HCT116 (cell line): ENCODE data around the gene NAT9. TPM values are rescaled to one million over a fixed set of nuclear protein-coding genes. Genes with fewer than 3 reads are reported as not detected.

Experiments
- ATAC-seq: fragments of 200-7000 bp; cut with Tn5 transposase; 2 replicates; pipeline ENCODE4 v1.9.1; 2020; ENCODE audit warnings: mild to moderate bottlenecking, moderate library complexity
- BruUV-seq: library from RNA; stranded (reverse); fragments of 400-500 nt; replicated peaks from 2 replicates; lab custom pipeline; 2021; lab: Mats Ljungman, UMichigan
- CTCF ChIA-PET: fragments of 300-600 bp; sonication (Branson Sonifier 250); formaldehyde crosslinking; loops from one replicate; lab custom pipeline; 2021; ENCODE audit warnings: antibody characterized with exemption; lab: Charles Lee
- POLR2A ChIA-PET: fragments of 300-600, 350-600 bp; sonication (Branson Sonifier 250); formaldehyde crosslinking; loops from one replicate; lab custom pipeline; 2021; ENCODE audit warnings: antibody characterized with exemption; lab: Charles Lee
- RAD21 ChIA-PET, 2 experiments: fragments of 300-600 bp; sonication (Branson Sonifier 250); formaldehyde crosslinking; loops; one replicate each; lab custom pipeline; 2023; ENCODE audit warnings: low total read pairs in 2 of 2; ENCODE audit not compliant: uncharacterized antibody in 2 of 2, unreplicated experiment in 2 of 2, low non-redundant PET in 1 of 2; lab: Charles Lee
- DNase-seq: peaks from one replicate; pipeline ENCODE4 v3.0.0-alpha.2; 2010; ENCODE audit warnings: low read depth, low spot score
- H2AFZ ChIP-seq: fragments of 200-600 bp; shearing (Covaris generic), sonication (generic); 2 replicates; pipeline ENCODE4 v1.6.1; 2017; ENCODE audit warnings: low read depth, mixed run types, mixed read lengths, antibody characterized with exemption, low read length; ENCODE audit not compliant: poor library complexity, severe bottlenecking
- H3K27ac ChIP-seq: 2 replicates; pipeline ENCODE4 v1.5.1; 2012; ENCODE audit warnings: low read depth, low read length
- H3K27me3 ChIP-seq: fragments of 200-600 bp; sonication (generic); 2 replicates; pipeline ENCODE4 v1.6.1; 2016; ENCODE audit warnings: mixed run types, low read length, mixed read lengths; ENCODE audit not compliant: insufficient read depth
- H3K36me3 ChIP-seq, 2 experiments: fragments of 200-500 bp in 1 of 2; fragments of 200-600 bp in 1 of 2; sonication (Bioruptor generic) in 1 of 2; sonication (generic) in 1 of 2; 2 replicates each; pipeline versions ENCODE4 v1.5.1 to v1.6.1; 2014 to 2016; ENCODE audit warnings: low read length in 2 of 2, inconsistent platforms in 1 of 2, mixed read lengths in 1 of 2, mixed run types in 1 of 2; ENCODE audit not compliant: insufficient read depth in 2 of 2, control insufficient read depth in 1 of 2
- H3K4me1 ChIP-seq, 2 experiments: fragments of 200-600 bp in 1 of 2; sonication (generic) in 1 of 2; 2 replicates each; pipeline versions ENCODE4 v1.5.1 to v1.6.1; 2012 to 2017; ENCODE audit warnings: low read length in 2 of 2, inconsistent platforms in 1 of 2, mild to moderate bottlenecking in 1 of 2, mixed read lengths in 1 of 2, mixed run types in 1 of 2, moderate library complexity in 1 of 2; ENCODE audit not compliant: insufficient read depth in 2 of 2, control insufficient read depth in 1 of 2
- H3K4me2 ChIP-seq: fragments of 200-600 bp; sonication (generic); 2 replicates; pipeline ENCODE4 v1.6.1; 2017; ENCODE audit warnings: mixed run types, low read length, mixed read lengths
- H3K4me3 ChIP-seq, 2 experiments: fragments of 200-600 bp in 1 of 2; sonication (generic) in 1 of 2; replicated peaks in 1 of 2; 2 replicates each; pipeline ENCODE4 v1.5.1; 2011 to 2016; ENCODE audit warnings: low read length in 2 of 2, control low read depth in 1 of 2, low read depth in 1 of 2, mild to moderate bottlenecking in 1 of 2, mixed read lengths in 1 of 2, mixed run types in 1 of 2
- H3K79me2 ChIP-seq: fragments of 200-600 bp; sonication (generic); 2 replicates; pipeline ENCODE4 v1.6.1; 2017; ENCODE audit warnings: mild to moderate bottlenecking, mixed run types, low read length, moderate library complexity, mixed read lengths; ENCODE audit not compliant: insufficient read depth
- H3K9ac ChIP-seq: fragments of 200-600 bp; sonication (generic); 2 replicates; pipeline ENCODE4 v1.6.1; 2016; ENCODE audit warnings: low read length, mixed read lengths
- H3K9me2 ChIP-seq: fragments of 200-600 bp; sonication (generic), shearing (Covaris generic); 2 replicates; pipeline ENCODE4 v1.6.1; 2017; ENCODE audit warnings: mixed run types, mild to moderate bottlenecking, moderate library complexity; ENCODE audit not compliant: insufficient read depth
- H3K9me3 ChIP-seq, 2 experiments: fragments of 200-500 bp in 1 of 2; fragments of 200-600 bp in 1 of 2; sonication (Bioruptor generic) in 1 of 2; sonication (generic) in 1 of 2; 2 replicates each; pipeline ENCODE4 v1.6.1; 2014 to 2017; ENCODE audit warnings: low read length in 2 of 2, mixed read lengths in 2 of 2, inconsistent platforms in 1 of 2, low read depth in 1 of 2, mild to moderate bottlenecking in 1 of 2, mixed run types in 1 of 2, moderate library complexity in 1 of 2; ENCODE audit not compliant: control insufficient read depth in 1 of 2, insufficient read depth in 1 of 2
- H4K20me1 ChIP-seq: fragments of 200-600 bp; sonication (generic), shearing (Covaris generic); 2 replicates; pipeline ENCODE4 v1.6.1; 2017; ENCODE audit warnings: mixed run types, mild to moderate bottlenecking, moderate library complexity; ENCODE audit not compliant: insufficient read depth
- CBX3 ChIP-seq: IDR thresholded peaks from 2 replicates; pipeline ENCODE4 v1.6.1; 2012; ENCODE audit warnings: low read depth
- CEBPB ChIP-seq: IDR thresholded peaks from 2 replicates; pipeline ENCODE4 v1.6.1; 2012; ENCODE audit warnings: low read depth
- EGR1 ChIP-seq: IDR thresholded peaks from 2 replicates; pipeline ENCODE4 v1.6.1; 2012; ENCODE audit warnings: low read depth
- ELF1 ChIP-seq: IDR thresholded peaks from 2 replicates; pipeline ENCODE4 v1.6.1; 2012; ENCODE audit warnings: low read depth, borderline replicate concordance
- EZH2 ChIP-seq: fragments of 200-600 bp; sonication (generic); IDR thresholded peaks from 2 replicates; pipeline ENCODE4 v1.6.1; 2017; ENCODE audit warnings: antibody characterized with exemption, mixed run types
- EZH2phosphoT487 ChIP-seq: fragments of 200-600 bp; IDR thresholded peaks from 2 replicates; pipeline ENCODE4 v1.6.1; 2018; ENCODE audit warnings: antibody characterized with exemption, borderline replicate concordance
- FOSL1 ChIP-seq: IDR thresholded peaks from 2 replicates; pipeline ENCODE4 v1.6.1; 2012; ENCODE audit warnings: low read depth
- JUND ChIP-seq: IDR thresholded peaks from 2 replicates; pipeline ENCODE4 v1.6.1; 2012
- POLR2AphosphoS5 ChIP-seq: IDR thresholded peaks from 2 replicates; pipeline ENCODE4 v1.6.1; 2011; ENCODE audit warnings: mild to moderate bottlenecking, low read depth, low read length, moderate library complexity
- RAD21 ChIP-seq: IDR thresholded peaks from 2 replicates; pipeline ENCODE4 v1.6.1; 2012; ENCODE audit warnings: low read depth, mild to moderate bottlenecking
- SIN3A ChIP-seq: IDR thresholded peaks from 2 replicates; pipeline ENCODE4 v1.6.1; 2012; ENCODE audit warnings: low read depth
- SRF ChIP-seq: IDR thresholded peaks from 2 replicates; pipeline ENCODE4 v1.6.1; 2012; ENCODE audit warnings: low read depth
- TCF7L2 ChIP-seq: IDR thresholded peaks from 2 replicates; pipeline ENCODE4 v1.7.0; 2011; ENCODE audit warnings: borderline replicate concordance, inconsistent platforms; ENCODE audit not compliant: insufficient read depth, insufficient read length; ENCODE audit errors: extremely low read depth
- YY1 ChIP-seq: IDR thresholded peaks from 2 replicates; pipeline ENCODE4 v1.6.1; 2011; ENCODE audit warnings: low read length, low read depth, moderate library complexity, mild to moderate bottlenecking; ENCODE audit not compliant: insufficient replicate concordance; ENCODE audit errors: extremely low read depth
- ZFX ChIP-seq: fragments of 450-650 bp; IDR thresholded peaks from 2 replicates; pipeline ENCODE4 v1.6.1; 2017
- ZNF274 ChIP-seq: fragments of 200-500 bp; sonication (Bioruptor generic); IDR thresholded peaks from 2 replicates; pipeline ENCODE4 v1.6.1; 2014; ENCODE audit warnings: mild to moderate bottlenecking, low read depth, low read length, inconsistent platforms
- intact Hi-C: fragments of 100-400 bp; cut with micrococcal nuclease; formaldehyde crosslinking; loops from 2 replicates; pipeline ENCODE4 v1.10.0; 2022
- total RNA-seq: library from RNA; stranded (reverse); gene quantifications from one replicate; pipeline ENCODE4 v1.2.1, GENCODE V29; 2021; ENCODE audit not compliant: unreplicated experiment
- TF ChIP-seq, protein P1 (sequence below): IDR thresholded peaks from 2 replicates; pipeline ENCODE4 v1.6.1; 2012; ENCODE audit warnings: low read depth
- TF ChIP-seq, protein P2 (sequence below): IDR thresholded peaks from 2 replicates; pipeline ENCODE4 v1.6.1; 2012
- TF ChIP-seq, protein P3 (sequence below): IDR thresholded peaks from 2 replicates; pipeline ENCODE4 v1.6.1; 2011; ENCODE audit warnings: mild to moderate bottlenecking, low read length, moderate library complexity; ENCODE audit not compliant: insufficient replicate concordance; ENCODE audit errors: extremely low read depth
- TF ChIP-seq, protein P4 (sequence below): IDR thresholded peaks from 2 replicates; pipeline ENCODE4 v1.6.1; 2012

Gene NAT9
- total RNA-seq, 1 experiment from 2014 or later: 88.7 TPM

DNA sequence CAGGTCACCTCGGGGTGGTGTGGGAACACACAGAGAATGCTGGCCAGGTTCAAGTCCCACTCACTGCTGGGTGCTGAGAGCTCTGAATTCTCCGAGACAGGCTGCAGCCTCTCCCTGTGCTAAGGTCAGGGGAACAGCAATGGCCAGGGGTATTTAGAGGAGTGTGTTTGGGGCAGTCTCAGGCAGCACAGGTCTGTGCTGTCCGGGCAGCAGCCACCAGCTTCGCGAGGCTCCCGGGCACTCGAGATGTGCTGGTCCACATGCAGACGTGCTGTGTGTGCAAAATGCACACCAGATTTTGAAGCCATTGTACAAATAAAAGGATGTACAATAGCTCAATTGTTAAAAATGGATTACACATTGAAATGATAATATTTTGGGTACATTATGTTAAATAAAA lies 20.6 kb downstream of the NAT9 start:
- peaks cover 59 to 70% of the 10 kb centered on the region in 2 experiments for H3K4me1 ChIP-seq
- no peak overlapping the region for H3K4me3 ChIP-seq
- peaks cover 3% of the 10 kb centered on the region; the same call in 1 of the 2 replicates for H4K20me1 ChIP-seq
- H3K4me2 ChIP-seq: no peak overlapping the region
- ChIA-PET POLR2A (interaction anchor here (0.7 kb wide), 1 partner anchor 61 kb away, joined by 3 read pairs; no protein-coding TSS in a partner anchor), CTCF (interaction anchor here (1.8 kb wide), 1 partner anchor 17 kb away, joined by 6 read pairs; no protein-coding TSS in a partner anchor), RAD21 (interaction anchor here in 1 of 2 experiments (0.7 kb wide), 1 partner anchor 227 kb away, joined by 3 read pairs; no protein-coding TSS in a partner anchor)
- no peak overlapping the region for H2AFZ ChIP-seq
- TF ChIP-seq FOSL1 (no peak), TCF7L2 (no peak), EGR1 (no peak), POLR2AphosphoS5 (no peak), CEBPB (no peak), JUND (no peak), SRF (no peak), ZFX (no peak), SIN3A (no peak), CBX3 (no peak), RAD21 (no peak), ZNF274 (no peak), ELF1 (no peak), EZH2 (no peak), EZH2phosphoT487 (no peak), YY1 (no peak)
- TF ChIP-seq, protein P1, sequence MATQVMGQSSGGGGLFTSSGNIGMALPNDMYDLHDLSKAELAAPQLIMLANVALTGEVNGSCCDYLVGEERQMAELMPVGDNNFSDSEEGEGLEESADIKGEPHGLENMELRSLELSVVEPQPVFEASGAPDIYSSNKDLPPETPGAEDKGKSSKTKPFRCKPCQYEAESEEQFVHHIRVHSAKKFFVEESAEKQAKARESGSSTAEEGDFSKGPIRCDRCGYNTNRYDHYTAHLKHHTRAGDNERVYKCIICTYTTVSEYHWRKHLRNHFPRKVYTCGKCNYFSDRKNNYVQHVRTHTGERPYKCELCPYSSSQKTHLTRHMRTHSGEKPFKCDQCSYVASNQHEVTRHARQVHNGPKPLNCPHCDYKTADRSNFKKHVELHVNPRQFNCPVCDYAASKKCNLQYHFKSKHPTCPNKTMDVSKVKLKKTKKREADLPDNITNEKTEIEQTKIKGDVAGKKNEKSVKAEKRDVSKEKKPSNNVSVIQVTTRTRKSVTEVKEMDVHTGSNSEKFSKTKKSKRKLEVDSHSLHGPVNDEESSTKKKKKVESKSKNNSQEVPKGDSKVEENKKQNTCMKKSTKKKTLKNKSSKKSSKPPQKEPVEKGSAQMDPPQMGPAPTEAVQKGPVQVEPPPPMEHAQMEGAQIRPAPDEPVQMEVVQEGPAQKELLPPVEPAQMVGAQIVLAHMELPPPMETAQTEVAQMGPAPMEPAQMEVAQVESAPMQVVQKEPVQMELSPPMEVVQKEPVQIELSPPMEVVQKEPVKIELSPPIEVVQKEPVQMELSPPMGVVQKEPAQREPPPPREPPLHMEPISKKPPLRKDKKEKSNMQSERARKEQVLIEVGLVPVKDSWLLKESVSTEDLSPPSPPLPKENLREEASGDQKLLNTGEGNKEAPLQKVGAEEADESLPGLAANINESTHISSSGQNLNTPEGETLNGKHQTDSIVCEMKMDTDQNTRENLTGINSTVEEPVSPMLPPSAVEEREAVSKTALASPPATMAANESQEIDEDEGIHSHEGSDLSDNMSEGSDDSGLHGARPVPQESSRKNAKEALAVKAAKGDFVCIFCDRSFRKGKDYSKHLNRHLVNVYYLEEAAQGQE: no peak
- TF ChIP-seq, protein P2, sequence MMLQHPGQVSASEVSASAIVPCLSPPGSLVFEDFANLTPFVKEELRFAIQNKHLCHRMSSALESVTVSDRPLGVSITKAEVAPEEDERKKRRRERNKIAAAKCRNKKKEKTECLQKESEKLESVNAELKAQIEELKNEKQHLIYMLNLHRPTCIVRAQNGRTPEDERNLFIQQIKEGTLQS: no peak
- TF ChIP-seq, protein P3, sequence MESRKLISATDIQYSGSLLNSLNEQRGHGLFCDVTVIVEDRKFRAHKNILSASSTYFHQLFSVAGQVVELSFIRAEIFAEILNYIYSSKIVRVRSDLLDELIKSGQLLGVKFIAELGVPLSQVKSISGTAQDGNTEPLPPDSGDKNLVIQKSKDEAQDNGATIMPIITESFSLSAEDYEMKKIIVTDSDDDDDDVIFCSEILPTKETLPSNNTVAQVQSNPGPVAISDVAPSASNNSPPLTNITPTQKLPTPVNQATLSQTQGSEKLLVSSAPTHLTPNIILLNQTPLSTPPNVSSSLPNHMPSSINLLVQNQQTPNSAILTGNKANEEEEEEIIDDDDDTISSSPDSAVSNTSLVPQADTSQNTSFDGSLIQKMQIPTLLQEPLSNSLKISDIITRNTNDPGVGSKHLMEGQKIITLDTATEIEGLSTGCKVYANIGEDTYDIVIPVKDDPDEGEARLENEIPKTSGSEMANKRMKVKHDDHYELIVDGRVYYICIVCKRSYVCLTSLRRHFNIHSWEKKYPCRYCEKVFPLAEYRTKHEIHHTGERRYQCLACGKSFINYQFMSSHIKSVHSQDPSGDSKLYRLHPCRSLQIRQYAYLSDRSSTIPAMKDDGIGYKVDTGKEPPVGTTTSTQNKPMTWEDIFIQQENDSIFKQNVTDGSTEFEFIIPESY: no peak
- TF ChIP-seq, protein P4, sequence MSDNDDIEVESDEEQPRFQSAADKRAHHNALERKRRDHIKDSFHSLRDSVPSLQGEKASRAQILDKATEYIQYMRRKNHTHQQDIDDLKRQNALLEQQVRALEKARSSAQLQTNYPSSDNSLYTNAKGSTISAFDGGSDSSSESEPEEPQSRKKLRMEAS: no peak
- no TSS peak for BruUV-seq
- H3K9me2 ChIP-seq: no peaks in the 10 kb centered on the region
- H3K79me2 ChIP-seq: peaks cover 93% of the 10 kb centered on the region
- no peak overlapping the region for H3K9ac ChIP-seq
- DNase-seq (no peak), ATAC-seq (no peak)
- intact Hi-C loops: no loop called here
- H3K36me3 ChIP-seq: peaks cover 0 to 2% of the 10 kb centered on the region in 2 experiments; a peak in 2 of 4 replicates
- no peaks in the 10 kb centered on the region for H3K27me3 ChIP-seq
- H3K27ac ChIP-seq: no peak overlapping the region
- H3K9me3 ChIP-seq: no peaks in the 10 kb centered on the region
